NCI-H774 (cell line): Measurements from ENCODE around the gene ANKHD1.

ENCODE experiments used
- DNase-seq: peaks from one replicate; lab custom pipeline; 2025; lab: John Stamatoyannopoulos, UW

Gene ANKHD1

GRCh38 chr5:140546851-140547507 lies 145.3 kb downstream of the ANKHD1 start:
- no peak for DNase-seq

DNA sequence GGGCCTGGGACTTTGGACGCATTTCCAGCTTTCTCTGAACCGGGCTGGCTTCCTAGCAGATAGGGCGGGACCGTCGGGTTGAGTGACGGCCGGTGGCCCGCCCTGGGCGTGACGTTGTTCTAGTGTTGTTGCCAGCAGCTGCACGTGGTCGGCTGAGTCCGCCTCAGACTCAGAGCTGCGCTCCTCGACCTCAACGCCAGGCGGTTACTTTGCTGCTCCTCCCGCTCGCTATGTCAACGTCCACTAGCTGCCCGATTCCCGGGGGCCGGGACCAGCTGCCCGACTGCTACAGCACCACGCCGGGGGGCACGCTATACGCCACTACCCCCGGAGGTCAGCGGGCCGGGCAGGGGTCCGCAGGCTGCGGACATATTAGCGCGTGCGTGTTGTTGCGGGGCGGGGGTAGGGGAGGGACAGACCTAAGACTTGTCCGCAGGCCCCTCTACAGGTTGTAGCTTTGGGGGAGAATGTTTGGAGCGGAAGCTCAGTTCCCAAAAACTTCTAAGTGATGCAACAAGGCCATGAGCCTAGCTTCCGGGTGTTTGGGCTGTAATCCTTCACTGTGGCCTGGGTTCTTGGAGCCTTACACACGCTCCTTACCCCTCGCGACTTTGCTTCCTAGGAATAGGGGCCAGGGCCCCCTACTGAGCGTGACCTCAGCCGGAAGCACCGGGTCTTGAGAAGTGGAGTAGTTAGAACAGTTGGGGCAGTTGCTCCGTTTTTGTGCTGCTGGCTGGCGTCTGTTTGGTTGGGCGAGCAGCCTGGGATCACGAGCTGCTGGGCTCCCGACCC lies 146.1 kb downstream of the ANKHD1 start, which contains the start of gene EIF4EBP3:
Gene EIF4EBP3 (plus strand): TSS at position 155 of the 792 bp plus-strand sequence. CDS start 76 bp downstream, at position 231.
- peak; percentile 89 for DNase-seq

DNA sequence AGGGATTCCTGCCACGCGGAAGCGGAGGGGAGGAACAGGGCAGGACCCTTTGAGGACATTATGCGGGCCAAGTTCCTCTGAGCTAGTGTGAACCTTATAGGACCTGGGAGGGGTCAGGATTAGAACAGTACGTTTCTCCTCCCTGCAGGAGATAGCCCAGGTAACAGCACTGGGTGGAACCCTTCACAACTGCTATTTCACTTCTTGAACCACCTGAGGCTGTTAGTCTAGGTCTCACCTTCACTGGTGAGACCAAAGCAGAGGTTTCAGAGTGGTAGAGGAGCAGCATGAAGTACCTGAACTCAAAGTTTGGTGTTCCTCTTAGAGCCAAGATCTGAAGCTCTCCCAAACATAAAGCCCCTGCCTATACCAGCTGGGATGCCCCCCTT lies 146.7 kb downstream of the ANKHD1 start:
- DNase-seq: no peak

DNA sequence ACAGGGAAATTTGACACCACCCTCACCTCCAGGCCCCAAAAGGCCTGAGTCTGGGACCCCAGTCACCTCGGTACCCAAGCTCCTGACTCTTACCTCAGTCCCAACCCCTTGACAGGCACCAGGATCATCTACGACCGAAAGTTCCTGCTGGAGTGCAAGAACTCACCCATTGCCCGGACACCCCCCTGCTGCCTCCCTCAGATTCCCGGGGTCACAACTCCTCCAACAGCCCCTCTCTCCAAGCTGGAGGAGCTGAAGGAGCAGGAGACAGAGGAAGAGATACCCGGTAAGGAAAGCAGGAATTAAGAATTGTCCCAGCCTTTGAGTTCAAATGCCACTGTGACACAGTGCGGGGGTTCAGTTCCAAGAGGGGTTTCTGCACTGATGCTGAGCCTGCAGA lies 147.2 kb downstream of the ANKHD1 start:
- DNase-seq: no peak

GRCh38 chr5:140549237-140550144 lies 147.9 kb downstream of the ANKHD1 start:
- DNase-seq: no peak

DNA sequence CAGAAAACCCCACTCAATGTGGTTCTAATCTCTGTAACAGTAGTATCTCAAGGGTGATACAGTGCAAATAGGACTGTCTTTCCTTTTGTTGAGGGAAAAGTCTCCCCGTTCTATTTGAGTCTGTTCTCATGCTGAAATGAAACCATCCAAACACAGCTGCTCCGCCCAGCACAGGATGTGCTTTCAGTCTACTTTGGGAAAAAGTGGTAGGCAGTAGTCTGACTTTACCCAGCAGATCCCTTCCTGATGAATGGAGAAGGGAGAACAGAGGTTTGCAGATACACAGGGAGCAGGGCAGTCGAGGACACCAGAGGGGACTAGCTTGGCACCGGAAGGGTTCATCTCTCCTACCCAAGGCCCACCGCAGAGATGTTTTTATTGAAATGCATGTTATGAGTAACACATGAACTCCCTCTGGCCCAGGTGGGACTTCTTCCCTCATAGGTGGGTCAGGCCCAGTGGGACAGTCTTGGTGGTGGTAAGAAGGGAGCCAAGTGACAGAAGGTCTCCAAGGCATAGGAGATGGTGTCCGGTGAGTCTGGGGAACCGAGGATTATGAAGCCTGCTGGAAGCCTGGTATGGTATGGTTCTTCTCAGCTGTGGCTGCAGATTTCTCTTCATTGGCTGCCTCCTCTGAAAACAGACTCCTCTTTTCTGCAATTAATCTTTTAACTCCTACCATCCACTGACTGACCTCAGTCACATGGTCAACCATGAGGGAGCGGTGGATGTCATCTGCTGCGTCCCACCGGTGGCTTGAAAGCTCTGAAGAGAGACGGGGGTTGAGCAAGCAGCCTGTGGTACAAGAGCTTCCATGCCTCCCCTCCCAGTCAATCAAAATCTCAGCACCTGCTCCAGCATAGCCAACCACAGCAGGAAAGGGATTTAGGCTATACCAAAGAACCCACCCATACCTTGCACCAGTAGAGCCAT lies 148.8 kb downstream of the ANKHD1 start:
- no peak for DNase-seq

GRCh38 chr5:140551872-140552271 lies 150.2 kb downstream of the ANKHD1 start:
- no peak for DNase-seq

- no peak for DNase-seq
Measured at GRCh38 chr5:140553657-140554056, 152.0 kb downstream of the ANKHD1 start.

- DNase-seq: no peak
Measured at GRCh38 chr5:140554454-140554853, 152.8 kb downstream of the ANKHD1 start.

GRCh38 chr5:140555747-140556312 lies 154.2 kb downstream of the ANKHD1 start:
- DNase-seq: no peak

GRCh38 chr5:140556438-140556837 lies 154.8 kb downstream of the ANKHD1 start:
- DNase-seq: no peak

DNA sequence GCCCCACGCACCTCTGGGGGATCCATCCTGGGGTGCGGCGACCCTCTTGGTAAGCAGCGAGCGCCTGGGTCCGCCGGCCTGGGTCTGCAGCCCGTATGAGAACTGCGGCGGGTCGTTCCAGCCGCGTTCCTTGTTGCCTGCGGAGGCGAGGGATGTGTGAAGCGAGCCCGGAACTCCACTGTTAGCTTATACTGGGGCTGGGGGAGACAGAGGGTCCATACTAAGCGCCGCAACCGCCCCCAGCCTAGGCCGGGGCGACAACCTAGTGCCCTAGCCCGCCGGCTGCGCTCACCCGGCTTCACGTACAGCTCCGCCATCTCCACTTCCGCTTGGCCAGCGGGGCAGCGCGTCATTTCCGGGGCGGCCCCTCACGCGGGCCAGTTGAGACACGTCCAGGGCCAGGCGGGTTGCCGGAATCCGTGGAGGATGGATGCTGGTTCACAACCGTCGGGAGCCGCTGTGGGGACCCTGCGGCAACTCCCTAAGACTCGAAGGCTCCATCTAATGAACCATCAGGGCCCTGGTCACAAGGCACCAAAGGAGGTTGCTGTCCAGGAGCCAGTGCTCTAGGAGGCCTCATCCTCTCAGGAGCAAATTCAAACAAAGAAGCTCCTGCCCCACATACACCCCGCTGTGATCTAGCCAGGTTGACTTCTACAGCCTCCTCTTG lies 155.6 kb downstream of the ANKHD1 start, which contains the start of gene SRA1:
Gene SRA1 (minus strand): TSS at position 338 of the 670 bp plus-strand sequence. CDS start 21 bp downstream, at position 317.
- DNase-seq: peak; percentile 84

DNA sequence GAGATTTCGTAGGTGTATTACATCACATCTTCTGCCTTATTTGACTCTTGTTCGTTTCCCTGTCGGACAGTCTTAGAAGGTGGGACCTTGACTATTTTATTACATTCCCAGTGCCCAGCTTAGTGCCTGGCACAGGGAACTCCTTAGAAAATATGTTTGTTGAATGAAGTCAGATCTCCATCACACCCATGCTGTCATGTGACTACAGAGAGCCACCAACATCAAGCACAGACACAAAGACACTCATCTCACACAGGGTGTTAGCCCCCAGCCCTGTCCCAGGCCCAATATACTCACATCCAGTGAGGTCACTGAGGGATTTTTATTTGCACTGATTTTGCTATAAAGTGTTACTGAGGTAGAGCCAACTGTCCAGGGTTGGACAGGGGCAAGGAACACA lies 156.3 kb downstream of the ANKHD1 start:
- DNase-seq: no peak

- no peak for DNase-seq
Measured at GRCh38 chr5:140558542-140558941, 156.9 kb downstream of the ANKHD1 start.

DNA sequence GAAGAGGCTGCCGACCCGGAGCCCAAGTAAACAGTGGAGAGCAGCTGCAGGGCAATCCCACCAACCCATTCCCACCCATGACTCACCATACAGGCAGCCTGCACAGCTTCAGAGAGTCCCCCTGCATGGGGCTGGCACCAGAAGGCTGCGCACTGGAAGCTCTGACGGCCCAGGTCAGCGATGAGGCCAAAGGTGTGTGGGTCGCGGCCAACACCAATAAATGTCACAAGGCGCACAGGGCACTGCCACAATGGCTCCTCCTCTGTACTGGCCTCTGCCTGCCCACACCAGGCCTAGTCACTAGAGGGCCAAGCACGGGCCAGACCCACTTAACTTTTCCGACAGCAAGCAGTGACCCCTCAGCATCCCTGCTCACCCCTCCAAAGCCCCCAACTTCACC lies 158.6 kb downstream of the ANKHD1 start:
- no peak for DNase-seq

DNA sequence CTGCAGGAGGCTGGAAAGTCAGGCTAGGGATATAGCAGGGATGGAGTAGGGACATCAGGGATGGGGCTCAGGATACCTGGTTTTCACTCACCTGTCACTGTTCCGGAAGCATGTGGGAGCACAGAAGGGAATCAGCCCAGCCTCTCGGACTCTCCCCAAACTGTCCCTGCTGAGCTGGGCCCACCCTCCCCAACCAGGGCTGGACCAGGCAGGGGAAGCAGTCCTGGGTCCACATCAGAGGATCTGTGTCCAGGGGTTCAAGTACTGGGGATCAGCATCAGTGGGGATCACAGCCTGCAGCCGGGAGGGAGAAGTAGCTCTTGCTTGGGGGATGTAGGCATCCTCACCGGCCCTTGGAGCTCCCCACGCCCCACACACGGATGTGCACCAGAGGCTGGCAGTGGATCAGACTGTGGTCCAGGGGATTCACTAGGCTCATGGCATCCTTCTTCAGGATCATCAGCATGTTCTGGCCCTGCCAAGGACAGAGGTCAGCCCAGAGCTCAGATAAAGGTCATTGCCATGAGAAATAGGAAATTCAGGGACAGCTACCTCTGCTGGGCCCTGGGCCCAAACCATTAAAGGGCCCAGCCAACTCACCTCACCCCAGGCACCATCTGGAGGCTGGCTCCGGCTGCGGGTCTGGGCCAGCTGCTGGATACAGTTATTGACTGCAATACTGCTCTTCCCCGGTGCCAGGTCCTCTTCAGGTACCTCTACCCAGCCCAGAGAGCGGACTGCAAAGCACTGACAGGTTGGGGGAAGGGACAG lies 160.3 kb downstream of the ANKHD1 start:
- no peak for DNase-seq

- DNase-seq: no peak
Measured at GRCh38 chr5:140563596-140563995, 162.0 kb downstream of the ANKHD1 start.

GRCh38 chr5:140564196-140565023 lies 162.8 kb downstream of the ANKHD1 start, which contains the start of the genes APBB3 and SLC35A4:
TSS of gene APBB3 (minus strand) at chr5:140564598. CDS start at chr5:140564245, 353 bp downstream.
TSS of gene SLC35A4 (plus strand) at chr5:140564828. CDS start at chr5:140567170, 2,342 bp downstream.
- peak; percentile 98 for DNase-seq
